GM06990 (cell line): ENCODE measurements around the gene NTSR2.

Source experiments
- DNase-seq: peaks from one replicate; pipeline ENCODE4 v3.0.0-alpha.2; 2011; ENCODE audit not compliant: insufficient read length; ENCODE audit errors: extremely low read depth
- H3K27me3 ChIP-seq: replicated peaks from 2 replicates; pipeline ENCODE4 v1.6.0; 2011; ENCODE audit warnings: low read length; ENCODE audit not compliant: control insufficient read depth, insufficient read depth
- H3K36me3 ChIP-seq: 2 replicates; pipeline ENCODE4 v1.5.1; 2011; ENCODE audit warnings: low read length; ENCODE audit not compliant: control insufficient read depth, insufficient read depth
- H3K4me3 ChIP-seq: replicated peaks from 2 replicates; pipeline ENCODE4 v1.5.1; 2011; ENCODE audit warnings: low read depth, mild to moderate bottlenecking, control low read depth, low read length
- CTCF ChIP-seq: IDR thresholded peaks from 2 replicates; pipeline ENCODE4 v1.5.1; 2011; ENCODE audit warnings: low read length, control low read depth, mild to moderate bottlenecking, inconsistent platforms; ENCODE audit not compliant: insufficient read depth, poor library complexity, severe bottlenecking

Gene NTSR2

GRCh38 chr2:11699686-11700670 is 30.0 kb upstream of the NTSR2 start:
- TF ChIP-seq CTCF: no peak
- DNase-seq: no peak
- no peaks in the 10 kb centered on the region for H3K36me3 ChIP-seq
- H3K4me3 ChIP-seq: no peak overlapping the region
- peaks cover 1% of the 10 kb centered on the region; the same call in 1 of the 2 replicates for H3K27me3 ChIP-seq

GRCh38 chr2:11698009-11698922 is 28.3 kb upstream of the NTSR2 start:
- Histone ChIP-seq H3K4me3 (no peak overlapping the region), H3K36me3 (no peaks in the 10 kb centered on the region), H3K27me3 (peaks cover 1% of the 10 kb centered on the region; the same call in 1 of the 2 replicates)
- DNase-seq: no peak
- TF ChIP-seq CTCF: no peak

GRCh38 chr2:11697103-11697871 is 27.3 kb upstream of the NTSR2 start:
- no peak for TF ChIP-seq CTCF
- no peak for DNase-seq
- Histone ChIP-seq H3K36me3 (no peaks in the 10 kb centered on the region), H3K27me3 (peaks cover 1% of the 10 kb centered on the region; the same call in 1 of the 2 replicates), H3K4me3 (no peak overlapping the region)

- no peak for DNase-seq
- H3K36me3 ChIP-seq: no peaks in the 10 kb centered on the region
- TF ChIP-seq CTCF: no peak
- H3K4me3 ChIP-seq: no peak overlapping the region
- H3K27me3 ChIP-seq: no peaks in the 10 kb centered on the region; the same call in 1 of the 2 replicates
Measured at GRCh38 chr2:11696736-11697102, 26.7 kb upstream of the NTSR2 start.

GRCh38 chr2:11695576-11695975 is 25.6 kb upstream of the NTSR2 start:
- TF ChIP-seq CTCF: no peak
- DNase-seq: no peak
- H3K27me3 ChIP-seq: no peaks in the 10 kb centered on the region; the same call in 1 of the 2 replicates
- H3K36me3 ChIP-seq: no peaks in the 10 kb centered on the region
- no peak overlapping the region for H3K4me3 ChIP-seq
